GM19438 (cell line): ENCODE data around the gene NCKAP5.

Experiments
- ATAC-seq: cut with Tn5 transposase; IDR thresholded peaks from one replicate; pipeline ENCODE4 v1.9.1; 2021; ENCODE audit warnings: low read depth; ENCODE audit not compliant: unreplicated experiment

The NCKAP5 gene

GRCh38 chr2:133072837-133073694 is 495.2 kb downstream of the NCKAP5 start:
- ATAC-seq, result no peak

- no peak for ATAC-seq
Observed at GRCh38 chr2:133063775-133064174, 504.5 kb downstream of the NCKAP5 start.

- no peak for ATAC-seq
Observed at GRCh38 chr2:133062931-133063665, 505.2 kb downstream of the NCKAP5 start.

DNA sequence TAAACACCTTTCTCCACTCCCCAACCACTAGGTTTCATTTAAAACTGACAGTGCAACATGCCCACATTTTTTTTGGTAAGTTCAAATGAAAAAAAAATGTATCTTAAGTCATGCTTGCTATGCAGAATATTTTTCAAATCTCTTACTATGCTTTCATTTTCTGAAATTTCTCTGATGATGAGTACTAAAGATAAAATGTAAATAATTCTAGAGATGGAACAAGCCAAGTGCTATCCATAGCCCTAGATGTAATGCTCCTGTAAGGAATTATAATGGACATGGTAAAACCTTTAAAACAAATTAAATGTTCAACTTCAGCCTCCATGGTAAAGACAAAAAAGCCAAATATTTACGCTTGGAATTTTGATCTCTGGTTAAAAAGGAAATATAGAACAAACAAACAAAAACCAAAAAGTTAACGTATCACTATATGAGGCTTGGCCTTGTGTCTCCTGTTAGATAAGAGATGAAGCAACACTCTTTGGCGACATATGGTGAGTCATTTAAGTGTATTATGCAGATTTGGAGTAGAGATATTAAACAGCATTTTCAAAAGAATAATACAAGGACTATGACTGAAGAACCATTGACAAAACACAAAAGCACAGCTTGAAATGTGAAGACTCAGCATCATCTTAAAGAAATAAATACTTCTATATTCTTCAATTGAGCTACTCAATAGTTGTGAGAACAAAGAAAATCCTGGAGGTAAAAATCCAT is 506.2 kb downstream of the NCKAP5 start:
- ATAC-seq, result no peak

DNA sequence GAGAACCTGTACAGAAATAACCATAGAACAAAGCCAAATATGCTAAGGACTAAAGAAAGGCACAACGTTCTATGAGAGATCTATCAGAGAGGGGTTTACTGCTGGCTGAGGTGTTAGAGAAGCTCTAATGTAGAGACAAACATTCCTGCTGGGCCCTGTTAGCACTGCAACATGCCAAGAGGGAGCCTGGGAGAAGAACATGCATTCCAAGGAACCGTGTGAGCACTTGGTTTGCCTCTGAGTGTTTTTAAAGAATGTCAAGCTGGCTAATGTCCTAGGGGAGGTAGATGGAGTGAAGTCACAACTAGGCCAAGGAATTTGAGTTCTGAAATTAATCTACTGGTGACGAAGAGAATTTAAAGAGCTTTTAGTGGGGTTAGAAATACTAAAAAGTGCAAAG is 514.0 kb downstream of the NCKAP5 start:
- no peak for ATAC-seq

DNA sequence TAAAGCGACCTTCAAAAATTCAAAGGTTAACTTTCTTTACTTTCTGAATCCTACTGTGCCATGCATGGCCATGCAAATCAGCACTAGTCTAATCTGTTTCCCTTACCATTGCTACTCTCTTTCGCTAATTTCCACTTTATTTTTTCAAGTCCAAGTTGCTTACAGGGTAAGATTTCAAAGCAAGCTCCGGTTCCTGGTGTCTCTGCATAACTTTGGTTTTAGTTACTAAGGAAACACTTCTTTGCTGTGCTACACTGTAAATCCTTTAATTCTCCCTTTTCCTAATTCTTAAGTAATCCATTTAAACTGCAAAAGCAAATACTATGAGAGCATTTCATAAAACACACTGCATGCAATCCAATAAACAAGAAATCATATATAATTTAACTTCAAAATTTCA is 514.7 kb downstream of the NCKAP5 start:
- no peak for ATAC-seq

- ATAC-seq, result no peak
Observed at GRCh38 chr2:133045787-133046186, 522.5 kb downstream of the NCKAP5 start.

GRCh38 chr2:133044556-133044955 is 523.7 kb downstream of the NCKAP5 start:
- ATAC-seq, result no peak

DNA sequence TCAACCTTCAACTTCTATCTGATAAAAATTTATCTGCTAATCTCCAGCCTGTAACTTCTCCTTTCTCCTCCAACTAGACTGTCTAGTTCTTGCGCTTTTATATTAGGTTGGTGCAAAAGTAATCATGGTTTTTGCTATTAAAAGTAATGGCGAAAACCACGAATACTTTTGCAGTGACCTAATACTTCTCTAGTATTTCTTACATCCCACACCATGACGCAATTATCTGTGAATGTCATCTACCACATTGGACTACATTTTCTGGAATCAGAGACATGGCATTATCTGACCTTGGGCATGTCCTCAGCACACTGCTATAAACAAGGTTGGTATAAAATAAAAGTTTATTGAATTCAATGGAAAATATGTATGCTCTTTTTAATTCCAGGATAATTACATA is 528.1 kb downstream of the NCKAP5 start:
- ATAC-seq, result no peak

DNA sequence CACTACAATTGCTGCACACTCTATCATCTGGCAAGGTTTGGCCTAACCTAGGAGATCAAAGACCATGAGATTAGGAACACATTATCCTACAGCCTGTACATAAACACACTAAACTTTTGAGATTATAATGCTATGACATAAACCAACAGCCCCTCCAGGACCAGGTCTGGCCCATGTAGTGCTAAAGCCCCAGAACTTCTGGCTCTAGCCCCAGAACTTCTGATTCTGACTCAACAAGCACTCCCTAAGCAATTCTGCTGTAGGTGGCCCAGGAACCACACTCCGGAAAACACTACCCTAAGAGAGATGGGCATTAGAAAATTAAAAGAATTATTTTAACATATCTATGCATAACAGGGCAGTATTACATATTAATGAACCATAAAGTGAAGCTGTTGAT is 528.7 kb downstream of the NCKAP5 start:
- ATAC-seq, result no peak

- no peak for ATAC-seq
Observed at GRCh38 chr2:133026536-133027177, 541.6 kb downstream of the NCKAP5 start.

DNA sequence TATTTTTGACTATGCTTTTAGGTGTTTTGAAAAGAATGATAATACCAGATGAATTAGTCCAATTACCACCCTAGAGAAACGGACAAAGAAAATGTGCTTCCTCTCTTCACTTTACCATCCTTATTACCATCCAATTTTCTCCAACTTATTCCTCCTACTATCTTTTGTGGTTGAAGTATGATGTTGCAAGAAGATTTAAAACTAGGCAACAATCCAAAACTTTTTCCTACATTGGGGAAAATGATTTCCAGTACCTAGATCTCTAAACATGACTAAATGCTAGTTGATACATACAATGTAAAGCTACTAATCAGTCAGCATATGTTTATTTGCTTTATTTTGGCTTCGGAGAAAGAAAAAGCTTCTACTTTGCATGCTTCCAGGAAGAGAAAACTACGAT is 543.3 kb downstream of the NCKAP5 start:
- ATAC-seq, result no peak

DNA sequence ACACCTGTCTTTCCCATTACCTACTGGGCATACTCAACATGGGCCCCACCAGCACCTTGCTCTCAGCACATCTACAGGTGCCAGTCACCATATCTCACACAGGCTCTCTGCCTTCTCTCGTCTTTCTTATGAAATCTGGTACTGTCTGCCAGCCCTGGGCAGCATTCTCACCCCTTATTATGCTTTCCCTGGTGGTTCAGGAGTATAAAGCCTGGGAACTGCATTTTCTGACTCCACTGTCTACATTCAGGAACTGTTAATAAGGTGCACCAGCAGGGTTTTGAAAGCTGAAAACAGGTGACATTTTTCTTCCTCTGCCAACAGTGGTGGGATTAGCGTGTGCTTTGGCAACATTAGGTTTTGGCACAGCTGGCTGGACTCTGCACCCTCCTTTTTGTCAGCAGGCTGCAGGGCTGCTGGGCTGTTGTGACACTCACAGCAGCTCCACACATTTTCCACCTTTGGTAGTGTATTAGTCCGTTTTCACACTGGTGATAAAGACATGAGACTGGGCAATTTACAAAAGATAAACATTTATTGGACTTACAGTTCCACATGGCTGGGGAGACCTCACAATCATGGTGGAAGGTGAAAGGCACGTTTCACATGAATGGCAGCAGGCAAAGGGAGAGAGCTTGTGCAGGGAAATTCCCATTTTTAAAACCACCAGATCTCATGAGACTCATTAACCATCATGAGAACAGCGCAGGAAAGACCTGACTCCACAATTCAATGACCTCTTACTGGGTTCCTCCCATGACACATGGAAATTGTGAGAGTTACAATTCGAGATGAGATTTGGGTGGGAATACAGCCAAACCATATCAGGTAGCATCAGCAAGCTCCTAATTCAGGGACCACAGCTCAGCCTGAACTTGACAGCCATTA is 555.2 kb downstream of the NCKAP5 start:
- ATAC-seq, result no peak

DNA sequence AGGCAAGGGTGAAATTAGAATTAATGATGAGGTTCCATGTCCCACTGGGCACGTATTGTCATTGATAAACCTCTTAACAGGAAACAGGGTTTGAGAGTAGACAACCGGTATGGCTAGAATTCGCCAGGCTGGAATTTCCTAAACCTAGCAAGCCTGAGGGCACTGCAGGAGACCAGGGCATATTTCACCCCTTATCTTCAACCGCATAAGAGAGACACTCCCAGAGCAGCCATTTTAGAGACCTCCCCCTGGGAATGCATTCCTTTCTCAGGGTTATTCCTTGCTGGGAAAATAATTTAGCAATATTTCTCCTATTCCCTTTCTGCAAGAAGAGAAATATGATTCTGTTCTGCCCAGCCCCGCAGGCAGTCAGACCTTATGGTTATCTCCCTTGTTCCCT is 563.6 kb downstream of the NCKAP5 start:
- ATAC-seq, result no peak

DNA sequence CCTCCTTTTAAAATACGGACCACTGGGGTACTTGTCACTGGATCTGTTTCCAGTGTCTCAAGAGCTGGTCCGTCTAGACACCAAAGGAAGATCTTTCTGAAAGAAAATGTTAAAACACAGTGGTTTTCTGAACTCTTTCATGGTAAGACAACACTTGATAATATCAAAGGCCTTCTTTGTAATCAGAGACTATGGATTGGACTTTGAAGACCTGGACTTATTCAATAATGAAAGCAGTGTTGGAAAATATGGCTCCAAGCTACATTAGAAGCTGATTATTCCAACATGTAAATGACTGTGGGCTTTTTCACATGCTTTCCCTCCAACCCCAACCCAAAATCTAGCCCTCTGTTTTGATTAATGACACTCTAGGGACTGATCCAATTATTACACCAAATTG is 568.8 kb downstream of the NCKAP5 start:
- no peak for ATAC-seq

DNA sequence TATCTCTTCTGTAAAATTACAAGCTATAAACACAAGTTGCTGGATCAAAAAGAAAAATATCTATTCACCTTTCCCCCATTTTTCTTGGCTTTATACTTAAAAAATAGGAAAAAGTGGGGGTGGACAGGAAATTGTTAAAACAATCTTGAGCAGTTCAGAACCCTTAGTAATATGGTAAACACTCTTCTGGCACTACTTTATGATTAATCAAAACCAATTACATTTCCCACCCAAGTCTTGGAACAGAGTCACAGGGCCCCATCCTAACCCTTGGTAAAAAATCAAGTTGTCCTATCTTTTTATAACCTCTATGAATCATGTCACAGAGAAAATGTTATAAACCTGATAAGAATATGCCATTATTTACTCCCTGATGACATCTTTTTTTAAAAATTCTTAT is 570.0 kb downstream of the NCKAP5 start:
- no peak for ATAC-seq

- no peak for ATAC-seq
Observed at GRCh38 chr2:132991471-132992045, 576.7 kb downstream of the NCKAP5 start.

DNA sequence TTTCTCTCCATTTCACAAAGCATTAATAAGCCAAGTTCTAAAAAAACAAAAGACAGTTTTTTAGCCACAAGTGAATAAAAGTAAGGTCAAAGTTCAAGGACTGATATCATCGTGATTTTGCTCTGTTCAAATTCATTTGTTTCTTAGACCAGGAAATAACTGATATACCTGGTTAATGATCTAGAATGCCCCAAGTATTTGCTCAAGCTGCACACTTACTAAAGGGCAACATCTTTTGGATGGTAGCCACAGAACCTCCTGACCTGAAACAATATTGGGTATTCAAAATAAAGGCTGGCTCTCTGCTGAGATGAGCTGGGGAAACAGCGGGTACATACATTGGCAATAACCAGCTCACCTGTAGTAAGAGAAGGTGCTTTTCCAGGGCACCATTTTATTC is 583.5 kb downstream of the NCKAP5 start:
- ATAC-seq, result no peak

- ATAC-seq, result no peak
Observed at GRCh38 chr2:132980304-132980703, 588.0 kb downstream of the NCKAP5 start.
